ENCODE results near the gene SNCAIP.

The SNCAIP gene

GRCh38 chr5:122304471-122305215 is 7.4 kb upstream of the SNCAIP start:
- TF ChIP-seq ZNF565 (CRISPR knock-in tag; conservative IDR thresholded peaks at IDR 0.05; ENCODE audit: low read depth) (no peak), ZC3H10 (CRISPR knock-in tag; IDR thresholded peaks at IDR 0.05) (no peak), PATZ1 (CRISPR knock-in tag; IDR thresholded peaks at IDR 0.05; ENCODE audit: borderline replicate concordance) (no peak), RARB (CRISPR knock-in tag; IDR thresholded peaks at IDR 0.05) (no peak), CREB5 (CRISPR knock-in tag; IDR thresholded peaks at IDR 0.05; ENCODE audit: low read depth) (no peak), GLIS3 (CRISPR knock-in tag; IDR thresholded peaks at IDR 0.05) (no peak), BACH2 (CRISPR knock-in tag; IDR thresholded peaks at IDR 0.05; ENCODE audit: borderline replicate concordance) (no peak), ZFP3 (CRISPR knock-in tag; IDR thresholded peaks at IDR 0.05) (no peak), ZNF8 (CRISPR knock-in tag; IDR thresholded peaks at IDR 0.05) (no peak), TSHZ2 (CRISPR knock-in tag; IDR thresholded peaks at IDR 0.05) (no peak), OSR1 (CRISPR knock-in tag; IDR thresholded peaks at IDR 0.05) (no peak), SNAI2 (CRISPR knock-in tag; IDR thresholded peaks at IDR 0.05) (no peak), TOX (CRISPR knock-in tag; IDR thresholded peaks at IDR 0.05; ENCODE audit: borderline replicate concordance) (no peak), ARNTL (CRISPR knock-in tag; IDR thresholded peaks at IDR 0.05; ENCODE audit: borderline replicate concordance, low read depth) (no peak), CSDC2 (CRISPR knock-in tag; IDR thresholded peaks at IDR 0.05) (no peak), ISL1 (CRISPR knock-in tag; IDR thresholded peaks at IDR 0.05) (no peak), TCF4 (CRISPR knock-in tag; IDR thresholded peaks at IDR 0.05; ENCODE audit: borderline replicate concordance) (no peak)
- ATAC-seq: no peak

- TF ChIP-seq OSR1 (CRISPR knock-in tag; IDR thresholded peaks at IDR 0.05) (no peak), ZFP3 (CRISPR knock-in tag; IDR thresholded peaks at IDR 0.05) (no peak), ESRRG (CRISPR knock-in tag; IDR thresholded peaks at IDR 0.05) (no peak), ZC3H10 (CRISPR knock-in tag; IDR thresholded peaks at IDR 0.05) (no peak), TOX (CRISPR knock-in tag; IDR thresholded peaks at IDR 0.05; ENCODE audit: borderline replicate concordance) (no peak), CSDC2 (CRISPR knock-in tag; IDR thresholded peaks at IDR 0.05) (no peak), ZNF70 (CRISPR knock-in tag; IDR thresholded peaks at IDR 0.05) (no peak), PATZ1 (CRISPR knock-in tag; IDR thresholded peaks at IDR 0.05; ENCODE audit: borderline replicate concordance) (no peak), RARB (CRISPR knock-in tag; IDR thresholded peaks at IDR 0.05) (no peak), GLIS3 (CRISPR knock-in tag; IDR thresholded peaks at IDR 0.05) (no peak), ZNF8 (CRISPR knock-in tag; IDR thresholded peaks at IDR 0.05) (no peak), POU6F1 (CRISPR knock-in tag; IDR thresholded peaks at IDR 0.05; ENCODE audit: borderline replicate concordance, low read depth) (no peak)
- no peak for ATAC-seq
Measured at GRCh38 chr5:122306461-122306860, 5.6 kb upstream of the SNCAIP start.

Measured in SK-N-SH treated with all-trans-retinoic acid at 6 μM for 48 hours (cell line).